H1 (cell line): ENCODE measurements around the gene RNF145. TPM values are rescaled to one million over a fixed set of nuclear protein-coding genes. Genes with fewer than 3 reads are reported as not detected.

ENCODE experiments used
- CTCF ChIA-PET: fragments of 300-600 bp; sonication (Branson Sonifier 250); formaldehyde crosslinking; loops from one replicate; lab custom pipeline; 2021; ENCODE audit not compliant: partially characterized antibody; lab: Charles Lee
- POLR2A ChIA-PET: fragments of 300-600 bp; sonication (Branson Sonifier 250); formaldehyde crosslinking; loops from one replicate; lab custom pipeline; 2021; ENCODE audit warnings: inconsistent platforms; ENCODE audit not compliant: partially characterized antibody; lab: Charles Lee
- DNase-seq, 2 experiments: peaks; one replicate each; pipeline versions ENCODE4 v3.0.0 to v3.0.0-alpha.2; 2010 to 2022; ENCODE audit warnings: low spot score in 2 of 2, low read depth in 1 of 2, mixed read lengths in 1 of 2
- FAIRE-seq: peaks from 2 replicates; lab custom pipeline; 2011; peaks lifted over from hg19 to GRCh38; lab: Jason Lieb, UNC
- H2AFZ ChIP-seq: 2 replicates; pipeline ENCODE4 v1.8.1; 2012; ENCODE audit warnings: low read length, inconsistent platforms
- H2AK5ac ChIP-seq: 2 replicates; pipeline ENCODE4 v1.6.1; 2013; ENCODE audit warnings: low read depth, low read length
- H2BK120ac ChIP-seq: replicated peaks from 2 replicates; pipeline ENCODE3; 2013; ENCODE audit warnings: low read depth, low read length, inconsistent platforms
- H2BK12ac ChIP-seq: 2 replicates; pipeline ENCODE4 v1.6.1; 2013; ENCODE audit warnings: low read depth, low read length
- H2BK15ac ChIP-seq: 2 replicates; pipeline ENCODE4 v1.6.1; 2013; ENCODE audit warnings: low read length
- H2BK20ac ChIP-seq: 2 replicates; pipeline ENCODE4 v1.6.1; 2013; ENCODE audit warnings: low read length
- H2BK5ac ChIP-seq: 2 replicates; pipeline ENCODE4 v1.6.1; 2013; ENCODE audit warnings: low read depth, low read length
- H3K14ac ChIP-seq: 2 replicates; pipeline ENCODE4 v1.6.1; 2013; ENCODE audit warnings: inconsistent platforms; ENCODE audit not compliant: insufficient read length
- H3K18ac ChIP-seq: 2 replicates; pipeline ENCODE4 v1.6.1; 2013; ENCODE audit warnings: low read length; ENCODE audit errors: extremely low read depth
- H3K23ac ChIP-seq: 2 replicates; pipeline ENCODE4 v1.6.1; 2013; ENCODE audit warnings: inconsistent platforms; ENCODE audit not compliant: insufficient read length
- H3K23me2 ChIP-seq: 2 replicates; pipeline ENCODE4 v1.6.1; 2013; ENCODE audit warnings: low read depth, low read length
- H3K27ac ChIP-seq: 2 replicates; pipeline ENCODE4 v1.6.1; 2011; ENCODE audit warnings: low read depth, low read length, inconsistent platforms
- H3K27me3 ChIP-seq, 4 experiments: replicated peaks in 1 of 4; 1 replicate in 1 of 4; 2 replicates in 3 of 4; pipeline versions ENCODE4 v1.6.1 to v1.8.1; 2011 to 2013; ENCODE audit warnings: low read length in 3 of 4, mild to moderate bottlenecking in 3 of 4, inconsistent platforms in 2 of 4, mixed read lengths in 2 of 4, moderate library complexity in 1 of 4; ENCODE audit not compliant: control insufficient read depth in 3 of 4, insufficient read depth in 3 of 4; ENCODE audit errors: extremely low read depth in 1 of 4
- H3K36me3 ChIP-seq, 4 experiments: 2 replicates each; pipeline versions ENCODE4 v1.6.1 to v1.8.1; 2011 to 2013; ENCODE audit warnings: mild to moderate bottlenecking in 4 of 4, low read length in 3 of 4, moderate library complexity in 2 of 4, control low read depth in 1 of 4, inconsistent platforms in 1 of 4; ENCODE audit not compliant: insufficient read depth in 4 of 4, control insufficient read depth in 2 of 4
- H3K4ac ChIP-seq: replicated peaks from 2 replicates; pipeline ENCODE3; 2013; ENCODE audit warnings: low read length, low read depth, mixed read lengths, inconsistent platforms; ENCODE audit not compliant: insufficient read length
- H3K4me1 ChIP-seq, 4 experiments: replicated peaks in 1 of 4; 1 replicate in 1 of 4; 2 replicates in 3 of 4; pipeline versions ENCODE4 v1.6.1 to v1.8.1; 2011 to 2013; ENCODE audit warnings: low read length in 3 of 4, inconsistent platforms in 2 of 4, mixed read lengths in 1 of 4; ENCODE audit not compliant: insufficient read depth in 4 of 4, control insufficient read depth in 3 of 4
- H3K4me2 ChIP-seq, 2 experiments: 2 replicates each; pipeline versions ENCODE4 v1.6.1 to v1.8.1; 2011 to 2013; ENCODE audit warnings: low read depth in 2 of 2, low read length in 2 of 2, control low read depth in 1 of 2, inconsistent platforms in 1 of 2, mild to moderate bottlenecking in 1 of 2; ENCODE audit not compliant: insufficient read depth in 1 of 2
- H3K4me3 ChIP-seq, 4 experiments: fragments of 200-600, 300-600 bp in 1 of 4; sonication (generic), shearing (Covaris generic), sonication (Bioruptor Twin) in 1 of 4; 2 replicates each; pipeline versions ENCODE4 v1.5.1 to v1.8.1; 2011 to 2016; ENCODE audit warnings: low read length in 4 of 4, low read depth in 3 of 4, control low read depth in 2 of 4, inconsistent platforms in 2 of 4, mild to moderate bottlenecking in 2 of 4, mixed read lengths in 1 of 4, moderate library complexity in 1 of 4; ENCODE audit not compliant: insufficient read depth in 2 of 4; ENCODE audit errors: extremely low read depth in 1 of 4
- H3K56ac ChIP-seq: replicated peaks from 2 replicates; pipeline ENCODE3; 2013; ENCODE audit warnings: low read depth, mild to moderate bottlenecking, mixed read lengths, low read length, inconsistent platforms; ENCODE audit not compliant: insufficient read length
- H3K79me1 ChIP-seq: 2 replicates; pipeline ENCODE4 v1.6.1; 2013; ENCODE audit warnings: low read depth, low read length, control low read depth
- H3K79me2 ChIP-seq, 2 experiments: 2 replicates each; pipeline versions ENCODE4 v1.6.1 to v1.8.1; 2012 to 2013; ENCODE audit warnings: low read length in 2 of 2, mild to moderate bottlenecking in 2 of 2, inconsistent platforms in 1 of 2; ENCODE audit not compliant: insufficient read depth in 2 of 2, control insufficient read depth in 1 of 2
- H3K9ac ChIP-seq, 4 experiments: replicated peaks in 1 of 4; 1 replicate in 1 of 4; 2 replicates in 3 of 4; pipeline versions ENCODE4 v1.6.1 to v1.8.1; 2011 to 2013; ENCODE audit warnings: low read depth in 3 of 4, low read length in 3 of 4, control low read depth in 2 of 4, mild to moderate bottlenecking in 2 of 4, moderate library complexity in 2 of 4, inconsistent platforms in 1 of 4; ENCODE audit errors: extremely low read depth in 1 of 4
- H3K9me3 ChIP-seq, 2 experiments: 2 replicates each; pipeline versions ENCODE4 v1.6.1 to v1.8.1; 2012 to 2013; ENCODE audit warnings: mild to moderate bottlenecking in 2 of 2, moderate library complexity in 2 of 2, control low read depth in 1 of 2, inconsistent platforms in 1 of 2, low read depth in 1 of 2, low read length in 1 of 2, mixed read lengths in 1 of 2; ENCODE audit not compliant: insufficient read depth in 2 of 2
- H4K20me1 ChIP-seq, 2 experiments: replicated peaks in 1 of 2; 2 replicates each; pipeline versions ENCODE3 to v1.8.1; 2011 to 2013; ENCODE audit warnings: inconsistent platforms in 2 of 2, low read length in 2 of 2, mild to moderate bottlenecking in 1 of 2; ENCODE audit not compliant: insufficient read depth in 2 of 2, control insufficient read depth in 1 of 2
- H4K5ac ChIP-seq: 2 replicates; pipeline ENCODE4 v1.6.1; 2013; ENCODE audit warnings: low read length, low read depth, mixed read lengths, inconsistent platforms; ENCODE audit not compliant: insufficient read length
- H4K8ac ChIP-seq: 2 replicates; pipeline ENCODE4 v1.8.0; 2013; ENCODE audit warnings: mild to moderate bottlenecking, moderate library complexity, low read length, inconsistent platforms; ENCODE audit not compliant: insufficient read depth; ENCODE audit errors: extremely low read depth
- H4K91ac ChIP-seq: replicated peaks from 2 replicates; pipeline ENCODE3; 2013; ENCODE audit warnings: low read length, mixed read lengths, inconsistent platforms; ENCODE audit not compliant: insufficient read length
- RFX5 ChIP-seq: IDR thresholded peaks from 2 replicates; pipeline ENCODE4 v1.6.1; 2011; ENCODE audit warnings: low read depth, low read length, improper control_type of control experiment, borderline replicate concordance
- WGBS, 2 experiments: shearing (Covaris generic) in 1 of 2; methylation state at CpG; one replicate each; pipeline versions ENCODE4 v1.1.6 to v1.1.7; 2013 to 2015; ENCODE audit warnings: low lambda C conversion rate in 2 of 2, mixed read lengths in 2 of 2, inconsistent platforms in 1 of 2, low coverage in 1 of 2, missing lambda C conversion rate in 1 of 2; ENCODE audit not compliant: insufficient replicate concordance in 2 of 2, insufficient coverage in 1 of 2, insufficient read length in 1 of 2; ENCODE audit errors: extremely low coverage in 1 of 2, missing lambda C conversion rate in 1 of 2; 5-methylcytosine and 5-hydroxymethylcytosine counted together
- polyA plus RNA-seq, 7 experiments: library from polyadenylated mRNA; depleted of rRNA in 3 of 7; stranded (reverse) in 5 of 7; unstranded in 2 of 7; fragments of >200 nt in 5 of 7; fragments of 200-250 nt in 2 of 7; gene quantifications; 1 replicate in 5 of 7; 2 replicates in 1 of 7; 4 replicates in 1 of 7; pipeline versions ENCODE4 v1.2.1 to v1.2.3, GENCODE V29; 2011 to 2013; ENCODE audit warnings: missing spikeins in 2 of 7, mixed read lengths in 2 of 7
- total RNA-seq: library from RNA; stranded (reverse); fragmentation: NEBNext Ultra II Directional; extraction: Animal tissue kit (Norgen Biotek cat#: 25700); gene quantifications from 2 replicates; pipeline ENCODE4 v1.2.1, GENCODE V29; 2021

RNF145 gene
- total and polyA plus RNA-seq, 2 of the 8 experiments (the other 6 are each of a cell fraction or from before 2014, with no cell fraction given): 34.2 to 72.5 TPM

GRCh38 chr5:159171274-159171673 is 38.1 kb downstream of the RNF145 start:
- Histone ChIP-seq H3K27me3 (no peaks in the 10 kb centered on the region), H3K14ac (no peak overlapping the region), H4K8ac (no peak overlapping the region), H3K4ac (no peak overlapping the region), H3K27ac (no peak overlapping the region), H2AFZ (no peak overlapping the region), H3K9ac (no peak overlapping the region), H4K20me1 (peaks cover 0 to 1% of the 10 kb centered on the region in 2 experiments), H2BK5ac (no peak overlapping the region), H3K23ac (no peak overlapping the region), H3K4me3 (no peak overlapping the region), H3K79me1 (no peaks in the 10 kb centered on the region), H3K4me1 (no peaks in the 10 kb centered on the region), H3K4me2 (no peak overlapping the region), H2BK20ac (no peak overlapping the region), H3K79me2 (no peaks in the 10 kb centered on the region), H3K23me2 (no peaks in the 10 kb centered on the region), H3K9me3 (no peaks in the 10 kb centered on the region), H4K5ac (no peak overlapping the region), H2AK5ac (no peak overlapping the region)
- DNase-seq: no peak
- WGBS, 2 experiments: 90% methylated on average over 3 of the region's 3 CpGs; no CpG with 5 or more reads in 1 of the 2 experiments
- CTCF ChIA-PET: interaction anchor here (0.6 to 1.4 kb wide), 3 partner anchors 14 to 159 kb away, joined by 3 to 4 read pairs (median 3); no protein-coding TSS in a partner anchor
- FAIRE-seq: no peak
- no peak for TF ChIP-seq RFX5
- TF ChIP-seq, all 59 proteins: peak for 0
- H4K91ac ChIP-seq: no peak overlapping the region
- no peak overlapping the region for H2BK15ac ChIP-seq
- POLR2A ChIA-PET: no interaction called here
- H2BK12ac ChIP-seq: no peak overlapping the region
- H3K56ac ChIP-seq: no peak overlapping the region
- H3K36me3 ChIP-seq: peaks cover 0 to 23% (median 1%) of the 10 kb centered on the region in 4 experiments; a peak in 3 of 8 replicates
- no peak overlapping the region for H2BK120ac ChIP-seq
- no peak overlapping the region for H3K18ac ChIP-seq
